ENCODE measurements around the gene EIF6. TPM values are rescaled to one million over a fixed set of nuclear protein-coding genes. Genes with fewer than 3 reads are reported as not detected.

EIF6 gene
- total and polyA plus RNA-seq, 9 of the 15 experiments (the other 6 are each of a cell fraction or from before 2014, with no cell fraction given), result 165 to 832 (median 229) TPM

- TF ChIP-seq POU5F1 (IDR thresholded peaks at IDR 0.05; ENCODE audit: borderline replicate concordance, low read depth, low read length, partially characterized antibody) (no peak), HMBOX1 (IDR thresholded peaks at IDR 0.05) (peak; percentile 47; the same call in 1 of the 2 replicates)
Measured at GRCh38 chr20:35320396-35321126, 36.0 kb upstream of the EIF6 start (continued).

GRCh38 chr20:35319871-35320197 lies 35.3 kb upstream of the EIF6 start:
- in situ Hi-C loops (cut with MboI) (loop anchor here (25.0 kb wide), 1 partner anchor 117 kb away; the partner anchor contains the start of gene GDF5), intact Hi-C loops (cut with micrococcal nuclease) (no loop called here)
- POLR2A ChIA-PET, result interaction anchor here (0.6 to 1.4 kb wide), 3 partner anchors 10 to 495 kb away, joined by 3 to 5 read pairs (median 3); no protein-coding TSS in a partner anchor
- no peak for DNase-seq (ENCODE audit: extremely low read depth in 1 of 4, low spot score in 3 of 4)
- Histone ChIP-seq H4K20me1 (replicated peaks; ENCODE audit: control insufficient read depth, insufficient read depth, low read length) (no peaks in the 10 kb centered on the region), H3K4me1 (replicated peaks in 1 of 2; ENCODE audit: control insufficient read depth in 2 of 2, insufficient read depth in 2 of 2, low read length in 2 of 2) (peaks cover 4 to 6% of the 10 kb centered on the region in 2 experiments; a peak in 4 of 5 replicates), H3K4me2 (ENCODE audit: insufficient read depth, low read length) (no peak overlapping the region), H3K27ac (ENCODE audit: extremely low read depth, low read depth, low read length) (no peak overlapping the region), H3K36me3 (ENCODE audit: control insufficient read depth, insufficient read depth, low read length) (peaks cover 4% of the 10 kb centered on the region), H2AFZ (ENCODE audit: low read depth, low read length) (no peak overlapping the region), H3K4me3 (no peak overlapping the region), H3K79me2 (ENCODE audit: control insufficient read depth, insufficient read depth, low read length) (no peaks in the 10 kb centered on the region), H3K27me3 (ENCODE audit: control insufficient read depth in 2 of 2, insufficient read depth in 2 of 2, low read length in 2 of 2) (no peaks in the 10 kb centered on the region), H3K9ac (ENCODE audit: insufficient read depth in 1 of 2, low read depth in 2 of 2, low read length in 2 of 2) (no peak overlapping the region), H3K9me3 (replicated peaks; ENCODE audit: control insufficient read depth, insufficient read depth, low read depth, low read length) (no peaks in the 10 kb centered on the region), H3K9me1 (ENCODE audit: control insufficient read depth, insufficient read depth, low read length) (no peaks in the 10 kb centered on the region)
- no peak for FAIRE-seq
- no peak for TF ChIP-seq HEY1 (CRISPR knock-in tag; IDR thresholded peaks at IDR 0.05; ENCODE audit: borderline replicate concordance)
- no peak for TF ChIP-seq SREBF2 (CRISPR knock-in tag; IDR thresholded peaks at IDR 0.05)
- no peak for TF ChIP-seq MCM7 (IDR thresholded peaks at IDR 0.05)
- TF ChIP-seq, protein P1, sequence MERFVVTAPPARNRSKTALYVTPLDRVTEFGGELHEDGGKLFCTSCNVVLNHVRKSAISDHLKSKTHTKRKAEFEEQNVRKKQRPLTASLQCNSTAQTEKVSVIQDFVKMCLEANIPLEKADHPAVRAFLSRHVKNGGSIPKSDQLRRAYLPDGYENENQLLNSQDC (CRISPR knock-in tag; IDR thresholded peaks at IDR 0.05), result no peak
- no peak for TF ChIP-seq HIVEP1 (CRISPR knock-in tag; IDR thresholded peaks at IDR 0.05)
- TF ChIP-seq CSDE1 (IDR thresholded peaks at IDR 0.05), result no peak
- TF ChIP-seq DIDO1 (tag; IDR thresholded peaks at IDR 0.05; ENCODE audit: low read depth), result no peak
- TF ChIP-seq CHCHD3 (CRISPR knock-in tag; IDR thresholded peaks at IDR 0.05), result no peak
- TF ChIP-seq, protein P2, sequence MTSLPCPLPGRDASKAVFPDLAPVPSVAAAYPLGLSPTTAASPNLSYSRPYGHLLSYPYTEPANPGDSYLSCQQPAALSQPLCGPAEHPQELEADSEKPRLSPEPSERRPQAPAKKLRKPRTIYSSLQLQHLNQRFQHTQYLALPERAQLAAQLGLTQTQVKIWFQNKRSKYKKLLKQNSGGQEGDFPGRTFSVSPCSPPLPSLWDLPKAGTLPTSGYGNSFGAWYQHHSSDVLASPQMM (CRISPR knock-in tag; IDR thresholded peaks at IDR 0.05), result no peak
- no peak for TF ChIP-seq SREBF1 (IDR thresholded peaks at IDR 0.05; ENCODE audit: borderline replicate concordance, low read depth, low read length)
- no TSS peak for BruUV-seq (replicated peaks)
- ATAC-seq, result no peak
- CTCF ChIA-PET (ENCODE audit: low intra/inter-chr PET ratio), result interaction anchor here (0.6 kb wide), 1 partner anchor 13 kb away, joined by 3 read pairs; no protein-coding TSS in a partner anchor

All from K562 (cell line).